ENCODE data around the gene SLC15A2.

GRCh38 chr3:121979734-121980449, 85.7 kb downstream of the SLC15A2 start:
- TF ChIP-seq CTCF (IDR thresholded peaks at IDR 0.05) = no peak
- TF ChIP-seq POLR2A (IDR thresholded peaks at IDR 0.05) = no peak

Measured in ovary (tissue), 3 donors.